ENCODE measurements around the gene ARID3A. TPM values are rescaled to one million over a fixed set of nuclear protein-coding genes. Genes with fewer than 3 reads are reported as not detected.

Gene ARID3A
- total RNA-seq, 1 experiment from 2014 or later: 10.2 TPM

GRCh38 chr19:984165-984967 lies 58.5 kb downstream of the ARID3A start, which contains the start of gene WDR18:
TSS of gene WDR18 (plus strand) at chr19:984345. CDS start at chr19:984354, 9 bp downstream.
- POLR2A ChIA-PET: interaction anchor here (0.5 to 2.8 kb wide), 25 partner anchors 9 to 901 kb away, joined by 3 to 32 read pairs (median 4); partner anchors contain the start of genes ABHD17A, CIRBP, CNN2 and MED16
- no TSS peak for BruUV-seq (replicated peaks)
- Mint-ChIP-seq H3K9me3 (ENCODE audit: unreplicated experiment) (no peaks in the 10 kb centered on the region), H3K4me1 (ENCODE audit: insufficient read depth, unreplicated experiment) (peaks cover 11% of the 10 kb centered on the region), H3K36me3 (ENCODE audit: insufficient read depth, unreplicated experiment) (peaks cover 35% of the 10 kb centered on the region), H3K27me3 (ENCODE audit: insufficient read depth, unreplicated experiment) (no peaks in the 10 kb centered on the region), H3K4me3 (ENCODE audit: unreplicated experiment) (peak within 1 kb of the TSS; percentile 97), H3K27ac (ENCODE audit: low read depth, unreplicated experiment) (peak within 1 kb of the TSS; percentile 94)
- CTCF ChIA-PET: interaction anchor here (0.6 to 5.6 kb wide), 12 partner anchors 11 to 420 kb away, joined by 3 to 83 read pairs (median 4); no protein-coding TSS in a partner anchor
- peak; percentile 89 for DNase-seq (ENCODE audit: unreplicated experiment)
- TF ChIP-seq CTCF (IDR thresholded peaks at IDR 0.05; ENCODE audit: unreplicated experiment): no peak
- intact Hi-C loops (cut with micrococcal nuclease): loop anchor here (5.0 to 10.0 kb wide), 2 partner anchors 130 to 212 kb away; partner anchors contain the start of genes CFD and ELANE

- no peaks in the 10 kb centered on the region for H3K27me3 Mint-ChIP-seq (ENCODE audit: insufficient read depth, unreplicated experiment)
- POLR2A ChIA-PET: interaction anchor here (0.6 to 2.8 kb wide), 3 partner anchors 11 to 131 kb away, joined by 3 to 32 read pairs (median 4); no protein-coding TSS in a partner anchor
- no TSS peak for BruUV-seq (replicated peaks)
- intact Hi-C loops (cut with micrococcal nuclease): loop anchor here (10.0 kb wide), 1 partner anchor 131 kb away; the partner anchor contains the start of genes CFD and ELANE
- peaks cover 11% of the 10 kb centered on the region for H3K4me1 Mint-ChIP-seq (ENCODE audit: insufficient read depth, unreplicated experiment)
- no peak for DNase-seq (ENCODE audit: unreplicated experiment)
- H3K4me3 Mint-ChIP-seq (ENCODE audit: unreplicated experiment): no peak overlapping the region
- peaks cover 41% of the 10 kb centered on the region for H3K36me3 Mint-ChIP-seq (ENCODE audit: insufficient read depth, unreplicated experiment)
- CTCF ChIA-PET: interaction anchor here (5.6 kb wide), 1 partner anchor 63 kb away, joined by 83 read pairs; no protein-coding TSS in a partner anchor
- no peaks in the 10 kb centered on the region for H3K9me3 Mint-ChIP-seq (ENCODE audit: unreplicated experiment)
- no peak overlapping the region for H3K27ac Mint-ChIP-seq (ENCODE audit: low read depth, unreplicated experiment)
- TF ChIP-seq CTCF (IDR thresholded peaks at IDR 0.05; ENCODE audit: unreplicated experiment): no peak
Observed at GRCh38 chr19:986083-986482, 60.2 kb downstream of the ARID3A start.

DNA sequence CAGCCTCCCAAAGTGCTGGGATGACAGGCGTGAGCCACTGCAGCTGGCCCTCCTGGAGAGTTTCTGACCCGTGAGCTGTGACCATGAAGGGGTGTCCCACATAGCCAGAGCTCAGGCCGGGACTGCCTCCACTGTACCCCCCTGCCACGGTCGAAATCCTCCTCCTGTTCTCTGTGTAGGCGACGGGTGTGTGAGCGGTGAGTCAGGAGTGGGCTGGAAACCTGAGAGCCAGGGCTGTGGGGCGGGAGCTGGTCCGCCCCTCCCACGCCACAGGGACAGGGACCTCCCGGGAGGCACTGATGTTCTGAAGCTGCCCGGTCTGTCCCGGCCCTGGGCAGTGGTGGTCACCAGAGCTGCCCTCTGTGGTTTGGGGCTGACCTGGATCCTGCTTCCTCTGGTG lies 62.2 kb downstream of the ARID3A start:
- Mint-ChIP-seq H3K4me1 (ENCODE audit: insufficient read depth, unreplicated experiment) (peaks cover 11% of the 10 kb centered on the region), H3K36me3 (ENCODE audit: insufficient read depth, unreplicated experiment) (peaks cover 44% of the 10 kb centered on the region), H3K27me3 (ENCODE audit: insufficient read depth, unreplicated experiment) (no peaks in the 10 kb centered on the region), H3K4me3 (ENCODE audit: unreplicated experiment) (no peak overlapping the region), H3K9me3 (ENCODE audit: unreplicated experiment) (no peaks in the 10 kb centered on the region), H3K27ac (ENCODE audit: low read depth, unreplicated experiment) (no peak overlapping the region)
- POLR2A ChIA-PET: interaction anchor here (0.6 to 0.9 kb wide), 3 partner anchors 10 to 63 kb away, joined by 3 read pairs; no protein-coding TSS in a partner anchor
- BruUV-seq (replicated peaks): no TSS peak
- CTCF ChIA-PET: interaction anchor here (0.9 kb wide), 1 partner anchor 11 kb away, joined by 3 read pairs; no protein-coding TSS in a partner anchor
- intact Hi-C loops (cut with micrococcal nuclease): loop anchor here (10.0 kb wide), 1 partner anchor 133 kb away; the partner anchor contains the start of genes CFD and ELANE
- no peak for TF ChIP-seq CTCF (IDR thresholded peaks at IDR 0.05; ENCODE audit: unreplicated experiment)
- no peak for DNase-seq (ENCODE audit: unreplicated experiment)

GRCh38 chr19:988510-988909 lies 62.7 kb downstream of the ARID3A start:
- intact Hi-C loops (cut with micrococcal nuclease): loop anchor here (10.0 kb wide), 1 partner anchor 134 kb away; the partner anchor contains the start of genes CFD and ELANE
- BruUV-seq (replicated peaks): no TSS peak
- no peak overlapping the region for H3K27ac Mint-ChIP-seq (ENCODE audit: low read depth, unreplicated experiment)
- ChIA-PET POLR2A (interaction anchor here (0.6 to 0.9 kb wide), 4 partner anchors 10 to 75 kb away, joined by 3 read pairs; partner anchors contain the start of gene R3HDM4), CTCF (no interaction called here)
- H3K36me3 Mint-ChIP-seq (ENCODE audit: insufficient read depth, unreplicated experiment): peaks cover 48% of the 10 kb centered on the region
- no peak for TF ChIP-seq CTCF (IDR thresholded peaks at IDR 0.05; ENCODE audit: unreplicated experiment)
- no peak for DNase-seq (ENCODE audit: unreplicated experiment)
- H3K9me3 Mint-ChIP-seq (ENCODE audit: unreplicated experiment): no peaks in the 10 kb centered on the region
- no peaks in the 10 kb centered on the region for H3K27me3 Mint-ChIP-seq (ENCODE audit: insufficient read depth, unreplicated experiment)
- H3K4me3 Mint-ChIP-seq (ENCODE audit: unreplicated experiment): no peak overlapping the region
- peaks cover 11% of the 10 kb centered on the region for H3K4me1 Mint-ChIP-seq (ENCODE audit: insufficient read depth, unreplicated experiment)
